Bronchial epithelial cell (primary cell): Measurements from ENCODE around the gene HOXB2. TPM values are rescaled to one million over a fixed set of nuclear protein-coding genes. Genes with fewer than 3 reads are reported as not detected.

Experiments used
- DNase-seq: peaks from one replicate; pipeline ENCODE4 v3.0.0-alpha.2; 2010; ENCODE audit warnings: low read depth
- FAIRE-seq: peaks from 2 replicates; lab custom pipeline; 2011; peaks lifted over from hg19 to GRCh38; lab: Jason Lieb, UNC
- H3K27me3 ChIP-seq: 2 replicates; pipeline ENCODE4 v1.5.1; 2011; ENCODE audit warnings: low read length; ENCODE audit not compliant: control insufficient read depth, insufficient read depth
- H3K36me3 ChIP-seq: 2 replicates; pipeline ENCODE4 v1.5.1; 2011; ENCODE audit warnings: low read length; ENCODE audit not compliant: control insufficient read depth, insufficient read depth
- H3K4me3 ChIP-seq: 2 replicates; pipeline ENCODE4 v1.5.1; 2011; ENCODE audit warnings: mild to moderate bottlenecking, low read depth, low read length, control low read depth
- total RNA-seq: library from RNA; depleted of rRNA; stranded (reverse); fragments of >200 nt; gene quantifications from 2 replicates; pipeline ENCODE4 v1.2.1, GENCODE V29; 2014
- TF ChIP-seq, protein P1 (sequence below): IDR thresholded peaks from 2 replicates; pipeline ENCODE4 v1.5.1; 2011; ENCODE audit warnings: mild to moderate bottlenecking, moderate library complexity, low read length, control low read depth, inconsistent platforms; ENCODE audit not compliant: insufficient read depth, severe bottlenecking

HOXB2 gene
- total RNA-seq, 1 donor from 2014 or later: not detected

GRCh38 chr17:48571826-48572417 lies 27.0 kb upstream of the HOXB2 start:
- peaks cover 82% of the 10 kb centered on the region for H3K27me3 ChIP-seq
- H3K4me3 ChIP-seq: no peak overlapping the region
- H3K36me3 ChIP-seq: no peaks in the 10 kb centered on the region
- TF ChIP-seq, protein P1, sequence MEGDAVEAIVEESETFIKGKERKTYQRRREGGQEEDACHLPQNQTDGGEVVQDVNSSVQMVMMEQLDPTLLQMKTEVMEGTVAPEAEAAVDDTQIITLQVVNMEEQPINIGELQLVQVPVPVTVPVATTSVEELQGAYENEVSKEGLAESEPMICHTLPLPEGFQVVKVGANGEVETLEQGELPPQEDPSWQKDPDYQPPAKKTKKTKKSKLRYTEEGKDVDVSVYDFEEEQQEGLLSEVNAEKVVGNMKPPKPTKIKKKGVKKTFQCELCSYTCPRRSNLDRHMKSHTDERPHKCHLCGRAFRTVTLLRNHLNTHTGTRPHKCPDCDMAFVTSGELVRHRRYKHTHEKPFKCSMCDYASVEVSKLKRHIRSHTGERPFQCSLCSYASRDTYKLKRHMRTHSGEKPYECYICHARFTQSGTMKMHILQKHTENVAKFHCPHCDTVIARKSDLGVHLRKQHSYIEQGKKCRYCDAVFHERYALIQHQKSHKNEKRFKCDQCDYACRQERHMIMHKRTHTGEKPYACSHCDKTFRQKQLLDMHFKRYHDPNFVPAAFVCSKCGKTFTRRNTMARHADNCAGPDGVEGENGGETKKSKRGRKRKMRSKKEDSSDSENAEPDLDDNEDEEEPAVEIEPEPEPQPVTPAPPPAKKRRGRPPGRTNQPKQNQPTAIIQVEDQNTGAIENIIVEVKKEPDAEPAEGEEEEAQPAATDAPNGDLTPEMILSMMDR: no peak
- FAIRE-seq (no peak), DNase-seq (no peak)

- FAIRE-seq: no peak
- no peak overlapping the region for H3K4me3 ChIP-seq
- no peaks in the 10 kb centered on the region for H3K36me3 ChIP-seq
- DNase-seq: no peak
- H3K27me3 ChIP-seq: peaks cover 83% of the 10 kb centered on the region
- TF ChIP-seq, protein P1: no peak
These were observed 26.3 kb upstream of the HOXB2 start for GRCh38 chr17:48571024-48571818.

GRCh38 chr17:48570325-48571023 lies 25.6 kb upstream of the HOXB2 start:
- FAIRE-seq (no peak), DNase-seq (no peak)
- H3K4me3 ChIP-seq: no peak overlapping the region
- H3K27me3 ChIP-seq: peaks cover 84% of the 10 kb centered on the region
- TF ChIP-seq, protein P1: no peak
- H3K36me3 ChIP-seq: no peaks in the 10 kb centered on the region

DNA sequence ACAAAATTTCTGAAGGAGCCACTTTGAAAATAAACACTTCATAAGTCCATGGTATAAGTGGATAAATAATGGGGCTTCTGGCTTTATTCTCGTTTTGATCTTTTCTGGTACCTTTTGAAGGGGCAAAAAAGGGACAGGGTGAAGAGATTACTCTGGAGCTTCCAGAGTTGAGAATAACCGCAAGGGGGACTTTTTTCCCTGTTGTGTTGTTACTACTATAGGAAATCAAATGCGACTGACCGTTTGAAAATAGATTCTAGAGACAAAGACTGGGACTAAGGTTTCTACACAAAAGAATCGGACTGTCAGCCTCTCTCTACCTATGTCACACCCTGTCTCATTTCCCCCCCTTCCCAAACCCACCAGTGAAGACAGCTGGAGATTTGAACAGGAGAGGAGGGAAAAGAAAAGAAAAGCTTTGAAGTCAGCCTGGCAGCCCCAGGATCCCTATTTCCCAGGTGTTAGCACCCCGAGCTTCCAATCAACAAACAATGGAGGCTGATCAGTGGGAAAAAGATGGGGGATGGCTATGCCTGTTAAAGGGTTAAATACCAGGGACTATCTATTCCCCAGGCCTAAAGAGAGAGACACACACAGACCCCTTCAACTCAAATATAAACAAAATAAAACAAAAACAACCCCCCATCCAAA lies 24.9 kb upstream of the HOXB2 start:
- no peak overlapping the region for H3K4me3 ChIP-seq
- FAIRE-seq: no peak

GRCh38 chr17:48569240-48569582 lies 24.3 kb upstream of the HOXB2 start:
- TF ChIP-seq, protein P1: no peak
- no peaks in the 10 kb centered on the region for H3K36me3 ChIP-seq
- peaks cover 84% of the 10 kb centered on the region for H3K27me3 ChIP-seq
- DNase-seq: no peak
- FAIRE-seq: no peak
- H3K4me3 ChIP-seq: no peak overlapping the region

More for the DNA sequence above, 24.9 kb upstream of the HOXB2 start:
- Histone ChIP-seq H3K36me3 (no peaks in the 10 kb centered on the region), H3K27me3 (peaks cover 84% of the 10 kb centered on the region)
- TF ChIP-seq, protein P1: no peak
- no peak for DNase-seq
